Skin epidermis (tissue), 12 donors: ENCODE results near the gene ARHGEF4.
A peak's percentile ranks its signal among the peaks of the same experiment; 100 is the strongest.
"Not testable (repeated sequence)": the region's sequence is repeated elsewhere in the genome, so short reads cannot be mapped to it uniquely, and the experiment has no call there.

Experiments
- H3K27ac ChIP-seq, 21 experiments: fragments of 200-600 bp; sonication (generic) in 11 of 21; one replicate each; pipeline ENCODE4 v1.5.0; 2020; ENCODE audit warnings: mild to moderate bottlenecking in 3 of 21, inconsistent platforms in 2 of 21, moderate library complexity in 2 of 21
- H3K4me3 ChIP-seq, 7 experiments: fragments of 200-600 bp; sonication (generic) in 2 of 7; one replicate each; pipeline ENCODE4 v1.5.0; 2020; ENCODE audit warnings: inconsistent platforms in 2 of 7, mild to moderate bottlenecking in 2 of 7, moderate library complexity in 1 of 7

Gene ARHGEF4

GRCh38 chr2:131054488-131054887, 217.8 kb downstream of the ARHGEF4 start:
- no peak overlapping the region for H3K4me3 ChIP-seq
- H3K27ac ChIP-seq = no peak overlapping the region

GRCh38 chr2:131055169-131056065, 218.7 kb downstream of the ARHGEF4 start:
- peak overlapping the region in 2 of 21 experiments; percentile 5 to 16 for H3K27ac ChIP-seq

GRCh38 chr2:131056204-131056931, 219.7 kb downstream of the ARHGEF4 start:
- peak overlapping the region in 4 of 21 experiments; percentile 5 to 31 (median 23) for H3K27ac ChIP-seq
- no peak overlapping the region for H3K4me3 ChIP-seq

More at GRCh38 chr2:131055169-131056065, 218.7 kb downstream of the ARHGEF4 start:
- no peak overlapping the region for H3K4me3 ChIP-seq

GRCh38 chr2:131056932-131057287, 220.2 kb downstream of the ARHGEF4 start:
- H3K27ac ChIP-seq = no peak overlapping the region
- H3K4me3 ChIP-seq = no peak overlapping the region

GRCh38 chr2:131058214-131058843, 221.6 kb downstream of the ARHGEF4 start:
- Histone ChIP-seq H3K4me3 (no peak overlapping the region), H3K27ac (peak overlapping the region in 1 of 21 experiments; percentile 5)

- H3K27ac ChIP-seq = peak overlapping the region in 1 of 21 experiments; percentile 5
- no peak overlapping the region for H3K4me3 ChIP-seq
Observed at GRCh38 chr2:131058920-131059319, 222.2 kb downstream of the ARHGEF4 start.

- Histone ChIP-seq H3K4me3 (no peak overlapping the region), H3K27ac (no peak overlapping the region)
Observed at GRCh38 chr2:131063501-131064283, 227.0 kb downstream of the ARHGEF4 start.

GRCh38 chr2:131064589-131065512, 228.1 kb downstream of the ARHGEF4 start:
- no peak overlapping the region for H3K4me3 ChIP-seq
- H3K27ac ChIP-seq = no peak overlapping the region

GRCh38 chr2:131067465-131068125, 230.9 kb downstream of the ARHGEF4 start:
- no peak overlapping the region for H3K4me3 ChIP-seq
- H3K27ac ChIP-seq = peak overlapping the region in 2 of 21 experiments; percentile 28 to 44

- not testable (repeated sequence) for H3K4me3 ChIP-seq
Observed at GRCh38 chr2:131068172-131068571, 231.5 kb downstream of the ARHGEF4 start.

GRCh38 chr2:131075578-131075977, 238.9 kb downstream of the ARHGEF4 start:
- not testable (repeated sequence) for H3K4me3 ChIP-seq, H3K27ac ChIP-seq

More at GRCh38 chr2:131068172-131068571, 231.5 kb downstream of the ARHGEF4 start:
- peak overlapping the region in 2 of 21 experiments; percentile 28 to 44 for H3K27ac ChIP-seq

GRCh38 chr2:131076707-131077106, 240.0 kb downstream of the ARHGEF4 start:
- H3K27ac ChIP-seq = no peak overlapping the region
- H3K4me3 ChIP-seq = no peak overlapping the region

- Histone ChIP-seq H3K4me3 (no peak overlapping the region), H3K27ac (peak overlapping the region in 1 of 21 experiments; percentile 14)
Observed at GRCh38 chr2:131077182-131077846, 240.6 kb downstream of the ARHGEF4 start.

GRCh38 chr2:131077966-131078365, 241.3 kb downstream of the ARHGEF4 start:
- H3K27ac ChIP-seq = no peak overlapping the region

GRCh38 chr2:131079931-131080330, 243.2 kb downstream of the ARHGEF4 start:
- not testable (repeated sequence) for H3K4me3 ChIP-seq, H3K27ac ChIP-seq

More at GRCh38 chr2:131077966-131078365, 241.3 kb downstream of the ARHGEF4 start:
- no peak overlapping the region for H3K4me3 ChIP-seq

GRCh38 chr2:131081190-131081589, 244.5 kb downstream of the ARHGEF4 start:
- no peak overlapping the region for H3K27ac ChIP-seq
- H3K4me3 ChIP-seq = no peak overlapping the region

- Histone ChIP-seq H3K27ac (no peak overlapping the region), H3K4me3 (no peak overlapping the region)
Observed at GRCh38 chr2:131085646-131086045, 248.9 kb downstream of the ARHGEF4 start.
